NCI-H1417 (cell line): Measurements from ENCODE around the gene GTPBP1.

Experiments used
- DNase-seq, 3 experiments: peaks; one replicate each; lab custom pipeline; 2025; lab: John Stamatoyannopoulos, UW

The GTPBP1 gene

DNA sequence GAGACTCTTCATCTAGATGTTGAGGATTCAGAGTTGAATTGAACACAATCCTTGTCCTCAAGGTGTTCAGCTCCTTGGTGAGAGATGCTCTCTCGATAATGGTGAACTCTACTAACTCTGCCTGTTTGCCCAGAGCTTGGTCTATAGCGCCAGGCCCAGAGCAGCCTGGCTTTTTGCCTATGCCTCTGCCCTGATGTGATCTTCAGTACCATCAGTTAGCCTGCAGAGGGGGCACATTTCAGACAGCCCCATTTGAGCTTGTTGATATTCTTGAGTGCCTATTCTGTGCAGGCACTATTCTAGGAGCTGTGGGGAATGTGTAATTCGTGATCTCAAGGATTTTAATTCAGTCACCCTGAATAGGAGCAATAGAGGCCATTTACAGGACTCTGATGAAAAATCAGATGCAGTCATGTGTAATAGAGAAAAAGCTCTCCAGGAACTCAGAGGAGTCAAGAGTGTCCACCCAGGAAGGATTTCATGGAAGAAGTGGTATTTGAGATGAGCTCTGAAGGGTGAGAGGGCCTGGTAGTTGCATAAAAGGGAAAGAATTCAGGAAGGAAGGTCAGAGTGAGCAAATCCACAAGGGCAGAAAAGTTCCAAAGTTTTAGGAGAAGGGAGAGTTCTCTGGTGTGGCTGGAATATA is 19.3 kb downstream of the GTPBP1 start:
- DNase-seq = peak in 1 of 3 experiments; percentile 5

DNA sequence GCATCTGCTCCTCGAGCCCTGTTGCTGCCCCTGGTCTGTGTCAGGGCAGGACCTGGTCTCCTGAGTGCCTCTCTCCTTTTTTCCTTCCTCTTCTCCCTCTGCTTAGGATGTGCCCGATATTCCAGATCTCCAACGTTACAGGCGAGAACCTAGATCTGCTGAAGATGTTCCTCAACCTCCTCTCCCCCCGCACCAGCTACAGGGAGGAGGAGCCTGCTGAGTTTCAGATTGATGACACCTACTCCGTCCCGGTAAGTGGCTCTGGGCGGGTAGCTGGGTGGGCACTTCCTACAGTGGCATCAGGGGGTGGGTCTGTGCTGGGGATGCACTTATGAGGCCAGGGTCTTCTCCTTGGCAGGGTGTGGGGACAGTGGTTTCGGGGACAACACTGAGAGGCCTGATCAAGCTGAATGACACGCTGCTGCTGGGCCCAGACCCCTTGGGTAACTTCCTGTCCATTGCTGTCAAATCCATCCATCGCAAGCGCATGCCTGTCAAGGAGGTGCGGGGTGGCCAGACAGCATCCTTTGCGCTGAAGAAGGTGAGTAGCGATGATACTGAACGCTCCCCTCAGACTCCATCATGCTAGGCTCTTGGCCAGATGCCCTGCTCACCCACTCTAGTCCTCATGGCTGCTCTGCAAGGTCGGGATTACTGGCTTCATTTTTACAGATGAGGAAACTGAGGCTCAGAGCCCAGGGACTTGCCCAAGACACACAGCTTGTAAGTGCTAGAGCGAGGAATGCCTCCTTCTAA is 20.3 kb downstream of the GTPBP1 start:
- DNase-seq = no peak

DNA sequence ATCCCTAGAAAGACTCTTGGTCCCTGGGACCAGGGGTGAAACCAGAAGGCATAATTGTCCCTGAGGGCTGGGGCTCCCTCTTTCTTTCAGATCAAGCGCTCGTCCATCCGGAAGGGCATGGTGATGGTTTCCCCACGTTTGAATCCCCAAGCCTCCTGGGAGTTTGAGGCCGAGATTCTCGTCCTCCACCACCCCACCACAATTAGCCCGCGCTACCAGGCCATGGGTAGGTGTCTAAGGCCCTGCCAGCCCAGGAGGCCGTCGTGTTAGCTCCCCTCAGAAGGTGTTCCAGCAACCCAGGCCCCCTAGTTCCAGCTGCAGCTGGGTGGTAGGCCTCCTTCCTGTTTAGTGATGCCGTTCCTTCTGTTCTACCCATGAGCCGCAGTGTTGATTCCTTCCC is 21.4 kb downstream of the GTPBP1 start:
- DNase-seq = no peak

DNA sequence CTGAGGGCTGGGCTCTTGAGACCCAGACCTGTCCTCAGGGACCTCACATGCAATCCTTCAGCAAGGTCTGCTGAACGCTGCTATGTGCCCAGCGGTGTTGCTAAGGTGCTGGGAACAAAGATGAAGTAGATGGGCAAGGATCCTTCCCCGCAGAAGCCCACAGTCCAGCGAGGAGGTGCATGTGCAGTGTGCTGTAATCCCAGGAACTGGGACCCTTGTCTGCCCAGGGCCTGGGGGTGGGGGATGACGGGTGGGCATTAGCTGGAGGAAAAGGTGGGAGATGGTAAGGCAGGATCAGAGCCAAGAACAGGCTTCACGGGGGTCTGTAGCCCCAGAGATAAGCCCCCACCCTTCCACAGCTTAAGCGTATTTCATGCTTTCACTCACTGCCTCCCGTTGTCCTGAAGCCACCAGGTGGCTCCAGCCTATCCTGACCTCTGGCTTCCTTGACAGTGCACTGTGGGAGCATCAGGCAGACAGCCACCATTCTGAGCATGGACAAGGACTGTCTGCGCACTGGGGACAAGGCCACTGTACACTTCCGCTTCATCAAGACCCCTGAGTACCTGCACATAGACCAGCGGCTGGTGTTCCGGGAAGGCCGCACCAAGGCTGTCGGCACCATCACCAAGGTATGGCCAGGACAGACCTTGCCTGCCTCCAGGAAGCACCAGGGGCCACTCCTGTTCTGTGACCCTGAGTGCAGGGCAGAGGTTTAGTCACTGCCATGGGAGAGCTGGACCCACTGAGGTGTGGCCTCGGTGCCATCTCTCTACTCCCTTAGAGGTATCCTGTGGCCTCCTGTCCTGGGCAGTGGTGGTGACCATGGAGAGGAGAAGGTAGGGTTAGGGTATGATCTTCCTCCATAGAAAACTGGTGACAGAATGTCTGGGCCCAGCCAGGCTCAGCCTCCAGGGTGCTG is 22.0 kb downstream of the GTPBP1 start:
- DNase-seq = no peak

DNA sequence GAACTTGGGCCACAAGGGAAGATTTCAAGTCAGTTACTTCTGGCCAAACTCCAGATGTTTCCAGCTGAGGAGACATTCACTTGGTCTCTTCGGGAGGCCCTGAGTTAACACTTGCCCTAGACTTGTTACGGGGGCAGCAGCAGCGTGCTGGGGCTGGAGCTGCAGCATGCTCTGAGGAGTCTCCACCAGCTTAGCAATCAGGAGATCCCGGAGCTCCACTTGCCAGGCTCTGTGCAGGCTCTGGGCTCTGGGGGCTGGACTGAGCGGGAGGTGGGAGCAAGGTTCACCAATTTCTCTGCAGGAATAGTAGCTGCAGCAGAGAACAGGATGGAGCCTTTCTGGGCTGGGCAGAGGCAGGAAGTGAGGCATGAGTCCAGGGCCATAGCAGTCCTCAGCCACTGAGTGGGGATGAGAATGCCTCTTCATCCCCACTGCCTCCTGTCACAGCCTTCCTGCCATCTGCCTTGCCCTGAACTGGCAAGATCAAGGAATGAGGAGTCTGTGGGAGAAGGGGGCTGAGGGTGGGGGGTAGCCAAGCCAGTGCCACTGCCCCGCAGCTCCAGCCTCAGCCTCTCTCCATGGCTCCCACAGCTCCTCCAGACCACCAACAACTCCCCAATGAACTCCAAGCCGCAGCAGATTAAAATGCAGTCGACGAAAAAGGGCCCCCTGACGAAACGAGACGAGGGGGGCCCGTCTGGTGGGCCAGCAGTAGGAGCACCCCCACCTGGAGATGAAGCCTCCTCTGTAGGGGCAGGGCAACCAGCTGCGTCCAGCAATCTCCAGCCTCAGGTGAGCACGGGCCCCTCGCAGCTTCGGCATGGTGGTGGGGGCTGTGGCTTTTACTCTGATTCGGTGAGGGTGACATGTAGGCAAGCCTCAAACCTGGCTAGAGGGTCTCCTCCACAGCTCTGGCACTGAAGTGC is 23.4 kb downstream of the GTPBP1 start:
- DNase-seq = no peak

DNA sequence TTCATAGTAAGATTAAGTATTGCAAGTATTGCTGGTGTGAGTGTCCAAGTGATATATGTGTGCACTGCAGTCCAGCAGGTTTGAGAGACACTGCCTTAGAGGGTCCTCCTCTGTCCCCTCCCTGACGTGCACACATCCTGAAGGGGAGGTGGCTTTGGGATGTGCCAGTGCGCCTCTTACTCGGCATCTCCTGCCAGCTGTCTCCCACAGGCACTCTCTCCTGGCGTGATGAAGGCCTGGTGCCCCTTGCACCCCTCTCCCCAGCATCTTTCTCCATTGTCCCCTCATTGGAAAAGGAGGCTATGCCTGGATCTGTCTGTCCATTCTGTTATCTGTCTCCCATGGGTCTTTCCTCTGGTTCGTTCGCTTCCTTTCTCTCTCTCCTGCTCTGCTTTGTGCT is 24.2 kb downstream of the GTPBP1 start:
- DNase-seq = no peak

DNA sequence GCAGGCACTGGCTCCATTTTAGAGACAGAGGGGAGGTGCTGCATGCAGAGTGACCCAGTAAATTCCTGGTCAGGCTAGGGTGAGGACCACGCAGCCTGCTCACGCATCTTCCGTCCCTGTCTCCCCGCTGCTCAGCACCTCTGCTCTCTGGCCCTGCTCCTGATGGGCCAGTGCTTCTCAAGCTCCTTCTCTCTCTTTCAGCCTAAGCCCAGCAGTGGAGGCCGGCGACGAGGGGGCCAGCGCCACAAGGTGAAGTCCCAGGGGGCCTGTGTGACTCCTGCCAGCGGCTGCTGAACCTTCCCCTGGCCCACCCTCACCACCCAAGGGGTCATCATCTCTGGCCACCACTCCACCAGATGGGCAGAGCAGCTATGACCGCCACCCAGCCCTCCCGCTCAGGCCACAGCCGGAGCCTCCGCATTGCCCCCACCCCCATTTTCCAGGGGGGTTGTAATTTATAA is 24.7 kb downstream of the GTPBP1 start:
- no peak for DNase-seq

DNA sequence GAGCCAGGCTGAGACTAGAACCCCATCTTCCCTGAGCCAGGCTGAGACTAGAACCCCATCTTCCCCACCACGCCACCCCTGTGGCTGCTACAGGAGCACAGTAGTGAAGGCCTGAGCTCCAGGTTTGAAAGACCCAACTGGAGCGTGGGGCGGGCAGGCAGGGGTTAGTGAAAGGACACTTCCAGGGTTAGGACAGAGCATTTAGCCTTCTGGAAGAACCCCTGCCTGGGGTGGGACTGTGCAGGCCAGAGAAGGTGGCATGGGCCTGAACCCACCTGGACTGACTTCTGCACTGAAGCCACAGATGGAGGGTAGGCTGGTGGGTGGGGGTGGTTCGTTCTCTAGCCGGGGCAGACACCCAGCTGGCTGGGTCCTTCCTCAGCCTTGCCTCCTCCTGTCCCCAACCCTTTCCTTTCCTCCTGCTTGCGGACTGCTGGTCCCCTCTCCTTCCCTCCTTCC is 26.0 kb downstream of the GTPBP1 start:
- no peak for DNase-seq

DNA sequence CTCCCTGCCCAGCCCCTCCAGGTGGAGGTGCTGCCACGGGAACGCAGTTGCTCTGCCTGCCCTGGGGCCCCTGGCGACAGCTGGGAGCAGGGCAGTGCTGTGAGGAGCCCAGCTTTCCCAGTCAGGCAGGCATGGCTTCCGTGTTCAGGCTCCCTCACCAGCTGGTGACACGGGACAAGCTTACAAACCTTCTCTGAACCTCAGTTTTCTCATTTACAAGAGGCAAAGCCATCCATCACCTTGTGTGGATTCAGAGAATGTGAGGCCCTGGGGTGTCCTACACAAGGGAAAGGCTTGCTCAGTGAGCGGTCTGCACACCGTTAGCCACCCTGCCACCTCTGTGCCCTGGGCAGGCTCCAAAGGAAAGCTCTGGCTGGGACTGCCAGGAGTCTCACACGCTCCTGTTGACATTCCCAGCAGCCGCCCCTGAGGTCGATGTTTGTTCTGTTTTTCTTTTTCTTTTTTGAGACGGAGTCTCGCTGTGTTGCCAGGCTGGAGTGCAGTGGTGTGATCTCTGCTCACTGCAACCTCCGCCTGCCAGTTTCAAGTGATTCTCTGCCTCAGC is 26.6 kb downstream of the GTPBP1 start:
- DNase-seq = no peak

DNA sequence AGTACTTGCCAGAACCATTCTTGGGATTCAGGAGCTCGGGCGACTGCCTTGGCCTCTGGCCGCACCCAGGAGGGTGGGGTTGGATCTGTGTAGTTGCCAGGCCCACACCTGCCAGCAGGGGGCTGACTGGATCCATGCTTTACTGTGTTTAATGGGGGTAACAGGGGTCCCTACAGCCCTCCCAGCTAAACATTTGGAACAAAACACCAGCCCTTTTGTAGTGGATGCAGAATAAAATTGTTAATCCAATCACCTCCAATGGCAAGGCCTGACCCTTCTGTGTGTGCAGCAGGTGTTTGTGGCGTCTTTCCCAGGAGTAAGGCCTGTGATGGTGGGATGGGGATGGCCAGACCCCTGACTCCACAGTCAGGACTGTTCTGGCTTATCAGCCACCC is 27.6 kb downstream of the GTPBP1 start:
- peak; percentile 4 to 10 (median 6) for DNase-seq

DNA sequence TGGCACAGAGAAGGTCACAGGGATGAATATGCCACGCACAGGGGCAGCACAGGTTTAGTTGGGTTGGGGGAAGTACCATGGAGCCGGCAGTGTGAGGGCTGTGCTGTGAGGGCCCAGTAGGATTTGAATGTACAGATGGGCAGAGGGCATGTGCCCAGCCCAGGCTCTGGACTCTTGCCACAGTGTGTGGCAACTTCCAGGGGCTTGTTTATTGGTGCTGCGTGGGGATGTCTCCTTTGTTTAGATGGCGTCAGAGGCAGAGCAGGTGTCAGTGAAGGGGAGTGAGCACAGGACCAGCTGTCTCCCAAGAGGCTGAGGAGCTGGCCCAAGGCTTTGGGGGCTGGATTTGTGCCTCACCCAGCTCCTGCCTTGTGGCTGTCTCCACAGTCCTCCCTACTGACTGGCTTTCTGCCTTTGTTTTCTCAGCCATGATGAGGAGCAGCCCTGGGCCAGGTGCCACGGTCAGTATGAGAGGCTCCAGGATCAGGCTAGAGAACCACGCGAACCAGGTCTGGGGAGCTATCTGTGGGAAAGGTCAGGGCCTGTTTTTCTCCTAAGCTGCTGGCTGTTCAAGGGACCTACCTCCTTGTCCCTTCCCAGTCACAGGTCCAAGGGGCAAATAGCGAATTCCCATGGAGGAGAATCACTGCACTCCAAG is 28.1 kb downstream of the GTPBP1 start:
- DNase-seq = peak in 2 of 3 experiments; percentile 2 to 26

DNA sequence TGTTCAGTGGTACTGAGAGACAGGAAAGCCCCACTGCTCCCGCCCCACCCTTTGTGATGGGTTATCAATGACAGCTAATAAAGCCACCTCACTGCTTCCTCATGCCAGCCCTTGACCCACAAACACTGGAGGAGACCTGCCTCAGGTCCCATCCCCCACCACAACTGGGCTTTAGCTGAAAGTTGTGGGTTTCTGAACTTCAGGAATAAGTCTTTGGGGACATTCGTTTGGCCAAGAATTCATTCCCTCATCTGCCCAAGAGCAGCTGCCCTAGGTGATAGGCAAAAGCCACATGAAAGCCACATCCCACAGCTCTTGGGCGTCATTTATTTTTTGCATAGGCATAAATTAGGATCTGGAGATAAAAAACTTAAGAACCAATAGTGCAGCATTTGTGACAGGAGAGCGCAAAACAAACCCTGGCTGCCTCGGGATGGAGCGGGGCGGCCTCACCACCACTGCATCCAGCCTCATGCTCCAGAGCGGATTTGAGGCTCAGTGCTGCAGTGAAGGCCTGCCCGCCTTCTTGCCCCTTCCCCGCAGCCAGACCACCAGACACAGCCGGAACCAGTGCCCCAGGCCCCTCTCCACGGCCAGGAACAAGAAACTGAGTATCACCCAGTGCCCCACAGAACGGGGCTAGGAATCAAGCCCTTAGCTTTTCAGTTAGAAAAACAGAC is 28.8 kb downstream of the GTPBP1 start:
- no peak for DNase-seq

DNA sequence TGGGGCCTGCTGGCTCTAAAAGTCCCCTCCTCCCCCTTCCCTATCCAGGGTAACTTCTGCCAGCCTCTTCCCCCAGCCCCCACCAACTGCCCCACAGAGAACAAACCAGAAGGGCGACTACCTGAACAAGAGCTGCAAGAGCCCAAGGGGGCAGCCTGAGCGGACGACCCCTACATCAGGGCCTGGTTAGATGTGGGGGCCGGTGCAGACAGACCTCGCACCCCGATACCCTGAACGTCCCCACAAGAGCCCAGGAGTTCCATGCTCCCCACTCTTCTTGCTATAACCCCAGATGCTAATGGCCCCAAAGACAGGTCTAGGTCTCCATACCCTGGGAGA is 29.4 kb downstream of the GTPBP1 start:
- DNase-seq = no peak

DNA sequence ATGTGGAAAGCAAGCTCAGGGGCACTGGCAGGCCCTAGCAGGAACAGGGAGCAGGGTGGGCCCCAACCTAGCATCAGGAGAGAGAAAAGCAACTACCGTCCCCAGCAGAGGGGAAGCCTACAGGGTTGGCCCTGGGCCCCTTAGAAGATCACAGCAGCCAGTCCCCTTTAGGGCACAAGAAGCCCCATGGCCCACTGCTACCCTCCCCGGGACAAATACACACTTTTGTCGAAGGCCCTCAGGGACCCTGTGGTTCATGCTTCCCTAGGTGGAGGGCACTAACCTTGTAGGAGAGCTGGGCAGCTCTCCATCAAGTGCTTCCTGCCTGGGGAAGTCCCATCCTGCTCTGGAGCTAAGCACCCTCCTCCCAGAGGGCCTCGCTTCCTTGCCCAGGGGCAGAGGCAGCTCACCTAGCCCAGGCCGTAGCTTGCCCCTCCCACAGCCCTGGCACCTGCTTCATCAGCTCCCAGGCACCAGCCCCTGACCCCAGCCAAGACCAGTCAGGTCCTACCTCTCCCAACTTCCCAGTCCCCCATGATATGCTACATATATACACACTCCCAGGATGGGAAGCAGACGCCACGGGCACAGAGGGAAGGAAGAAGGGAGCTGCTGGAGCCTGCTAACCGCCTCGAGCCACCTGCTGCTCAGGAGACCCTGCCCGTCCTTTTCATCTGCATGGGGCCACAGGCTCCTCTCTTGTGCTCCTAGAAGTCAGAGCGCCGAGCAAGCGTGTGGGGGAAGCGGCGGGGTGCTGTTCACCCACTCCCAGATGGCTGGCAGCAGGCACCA is 29.9 kb downstream of the GTPBP1 start:
- DNase-seq = no peak

DNA sequence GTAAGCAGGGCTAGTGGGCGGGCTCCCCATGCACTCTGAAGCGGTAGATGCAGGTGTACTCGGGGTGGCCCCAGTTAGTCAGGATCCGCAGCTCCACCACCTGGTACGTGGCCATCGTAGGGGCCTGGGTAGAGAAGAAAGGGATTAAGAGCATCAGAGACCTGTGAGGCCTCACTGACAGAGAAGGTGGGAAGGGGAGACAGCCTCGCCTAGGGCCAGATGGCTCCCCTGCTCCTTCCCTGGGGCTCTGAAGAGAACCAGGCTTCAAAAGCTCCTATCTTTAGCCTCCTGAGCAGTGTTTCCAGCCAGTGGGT is 30.5 kb downstream of the GTPBP1 start:
- no peak for DNase-seq

DNA sequence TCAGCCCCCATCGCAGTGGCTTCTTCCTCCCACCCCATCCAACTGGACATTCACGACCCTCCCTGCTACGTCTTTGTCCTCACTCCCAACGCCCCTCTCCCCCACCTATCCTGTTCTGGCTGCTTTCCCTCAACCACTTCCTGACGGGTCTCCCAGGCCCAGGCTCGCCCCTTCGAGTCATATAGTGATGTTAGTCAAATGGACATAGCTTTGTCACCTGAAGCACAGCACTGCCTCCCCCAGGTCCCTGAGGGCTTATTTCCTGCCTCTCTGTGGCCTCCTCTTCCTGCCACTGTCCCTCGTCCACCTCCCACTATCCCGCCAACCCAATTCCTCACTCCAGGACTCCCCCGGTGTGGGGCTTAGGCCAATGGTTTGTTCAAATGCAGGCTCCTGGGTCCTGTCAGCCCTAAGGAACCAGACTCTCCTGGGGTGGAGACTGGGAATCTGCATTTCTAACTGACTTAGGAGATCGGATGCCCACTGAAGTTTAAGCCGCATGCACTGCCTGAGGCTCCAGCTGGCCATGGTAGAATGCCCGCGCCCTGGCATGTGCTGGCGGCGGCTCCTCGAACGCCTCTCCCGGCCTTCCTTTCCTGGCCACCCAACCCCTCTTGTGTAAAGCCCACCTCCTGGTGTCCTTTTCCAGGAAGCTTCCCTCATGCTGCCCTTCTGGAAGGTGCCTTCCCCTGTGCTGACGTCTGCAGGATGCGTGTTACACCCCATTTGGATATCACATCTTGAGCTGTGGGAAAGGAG is 31.7 kb downstream of the GTPBP1 start:
- no peak for DNase-seq

DNA sequence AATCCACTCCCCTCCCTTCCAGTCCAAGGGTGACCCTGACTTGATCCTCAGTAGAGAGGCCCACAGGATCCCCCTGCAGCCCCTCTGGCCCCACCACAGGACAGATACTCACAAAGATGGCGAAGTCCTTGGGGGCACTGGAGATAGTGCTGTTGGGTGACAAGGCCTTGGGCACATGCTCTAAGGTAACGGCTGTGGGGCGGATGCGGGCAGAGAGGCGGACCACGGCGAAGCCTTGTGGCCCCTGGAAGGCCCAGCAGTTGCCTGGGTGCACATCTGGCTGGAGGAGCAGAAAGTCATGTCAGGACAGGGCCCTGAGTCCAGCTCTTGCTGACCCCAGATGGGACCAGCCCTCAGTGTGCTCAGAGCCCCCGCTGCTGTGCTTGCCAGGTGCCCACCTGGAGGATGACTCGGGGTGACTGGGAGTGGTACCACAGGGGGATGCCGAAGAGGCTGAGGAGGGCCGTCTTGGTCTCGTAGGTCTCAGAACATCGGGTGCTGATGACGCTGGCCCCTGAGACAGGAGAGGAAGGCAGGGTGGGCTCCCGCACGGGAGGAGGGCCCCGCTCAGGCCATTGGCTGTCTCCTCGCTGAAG is 32.8 kb downstream of the GTPBP1 start:
- no peak for DNase-seq
